Small intestine (tissue), 7 donors: ENCODE measurements around the gene ASPG. TPM values are rescaled to one million over a fixed set of nuclear protein-coding genes. Genes with fewer than 3 reads are reported as not detected.

Source experiments
- DNase-seq, 2 donors: peaks; one replicate each; pipeline versions ENCODE4 v3.0.0 to v3.0.0-alpha.2; 2013
- FAIRE-seq: peaks from 2 replicates; lab custom pipeline; 2012; peaks lifted over from hg19 to GRCh38; lab: Jason Lieb, UNC
- H3K27ac ChIP-seq, 3 donors: one replicate each; pipeline ENCODE4 v1.5.1; 2013; ENCODE audit warnings: low read length in 2 of 3, mild to moderate bottlenecking in 2 of 3, control low read depth in 1 of 3, inconsistent platforms in 1 of 3, low read depth in 1 of 3, moderate library complexity in 1 of 3
- H3K27me3 ChIP-seq, 3 donors: one replicate each; pipeline ENCODE4 v1.6.1; 2013; ENCODE audit warnings: low read length in 3 of 3, inconsistent platforms in 1 of 3; ENCODE audit not compliant: control insufficient read depth in 3 of 3, insufficient read depth in 3 of 3
- H3K36me3 ChIP-seq, 3 donors: one replicate each; pipeline ENCODE4 v1.6.1; 2013; ENCODE audit warnings: low read length in 3 of 3, inconsistent platforms in 1 of 3, low read depth in 1 of 3, mild to moderate bottlenecking in 1 of 3, moderate library complexity in 1 of 3; ENCODE audit not compliant: control insufficient read depth in 3 of 3, insufficient read depth in 2 of 3
- H3K4me1 ChIP-seq, 3 donors: one replicate each; pipeline ENCODE4 v1.6.1; 2013; ENCODE audit warnings: low read length in 2 of 3, inconsistent platforms in 1 of 3, low read depth in 1 of 3, mild to moderate bottlenecking in 1 of 3, moderate library complexity in 1 of 3; ENCODE audit not compliant: control insufficient read depth in 3 of 3, insufficient read depth in 2 of 3
- H3K4me3 ChIP-seq, 3 donors: one replicate each; pipeline ENCODE4 v1.5.1; 2013; ENCODE audit warnings: low read length in 3 of 3, control low read depth in 1 of 3, inconsistent platforms in 1 of 3, low read depth in 1 of 3, mild to moderate bottlenecking in 1 of 3, moderate library complexity in 1 of 3
- H3K9me3 ChIP-seq, 2 donors: one replicate each; pipeline ENCODE4 v1.6.1; 2013; ENCODE audit warnings: low read depth in 1 of 2, low read length in 1 of 2; ENCODE audit not compliant: control insufficient read depth in 2 of 2, insufficient read depth in 1 of 2
- WGBS, 3 donors: extraction: QIAGEN DNeasy Blood & Tissue Kit; methylation state at CpG; one replicate each; pipeline ENCODE4 v1.1.7; 2013; 5-methylcytosine and 5-hydroxymethylcytosine counted together
- polyA plus RNA-seq, 4 donors: library from polyadenylated mRNA; stranded (reverse) in 3 of 4; unstranded in 1 of 4; fragments of 200-250 nt in 3 of 4; fragments of 120-200 nt in 1 of 4; gene quantifications; one replicate each; pipeline versions ENCODE4 v1.2.1 to v1.2.3, GENCODE V29; 2013
- donor health status: healthy with polysubstance abuse.
- donor health status: control.
- donor health status: control.
- donor health status: Bipolar disorder and iron deficiency.
- donor health status: healthy.

The ASPG gene
- polyA plus RNA-seq, 4 donors = 0.43 to 16.7 (median 2.3) TPM

DNA sequence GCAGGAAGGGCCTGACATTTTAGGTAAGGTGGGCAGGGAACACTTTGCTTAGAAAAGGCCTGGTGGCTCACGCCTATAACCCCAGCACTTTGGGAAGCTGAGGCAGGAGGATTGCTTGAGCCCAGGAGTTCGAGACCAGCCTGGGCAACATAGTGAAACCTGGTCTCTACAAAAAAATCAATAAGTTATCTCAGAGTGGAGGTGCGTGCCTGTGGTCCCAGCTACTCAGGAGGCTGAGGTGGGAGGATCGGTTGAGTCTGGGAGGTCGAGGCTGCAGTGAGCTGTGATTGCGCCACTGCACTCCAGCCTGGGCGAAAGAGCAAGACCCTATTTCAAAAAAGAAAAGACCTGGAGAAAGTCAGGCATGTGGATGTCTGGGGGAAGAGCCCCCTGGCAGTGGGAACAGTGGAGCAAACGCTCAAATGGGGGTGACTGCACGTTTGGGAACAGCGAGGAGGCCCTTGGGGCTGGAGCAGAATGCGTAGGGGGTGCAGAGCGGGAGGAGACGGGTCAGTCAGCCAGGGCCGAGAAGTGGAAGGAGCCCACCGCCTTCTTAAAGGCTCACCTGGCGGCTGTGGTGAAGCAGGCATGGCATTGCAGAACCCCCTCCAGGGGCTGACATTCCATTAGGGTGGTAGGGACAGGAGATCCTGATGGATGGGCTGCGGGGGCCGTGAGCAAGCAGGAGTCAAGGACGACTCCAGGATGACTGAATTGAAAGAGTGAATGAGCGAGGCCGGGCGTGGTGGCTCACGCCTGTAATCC, 46.6 kb downstream of the ASPG start:
- FAIRE-seq (no peak), DNase-seq (no peak)
- peaks cover 0 to 10% of the 10 kb centered on the region in 2 donors for H3K9me3 ChIP-seq
- no peak overlapping the region for H3K4me3 ChIP-seq
- no peaks in the 10 kb centered on the region for H3K36me3 ChIP-seq
- peaks cover 26 to 38% (median 27%) of the 10 kb centered on the region in 3 donors for H3K27me3 ChIP-seq
- peaks cover 0 to 13% (median 3%) of the 10 kb centered on the region in 3 donors for H3K4me1 ChIP-seq
- no peak overlapping the region for H3K27ac ChIP-seq
- WGBS, 3 donors = 64 to 72% (median 71%) methylated on average over 23 of the region's 23 CpGs

DNA sequence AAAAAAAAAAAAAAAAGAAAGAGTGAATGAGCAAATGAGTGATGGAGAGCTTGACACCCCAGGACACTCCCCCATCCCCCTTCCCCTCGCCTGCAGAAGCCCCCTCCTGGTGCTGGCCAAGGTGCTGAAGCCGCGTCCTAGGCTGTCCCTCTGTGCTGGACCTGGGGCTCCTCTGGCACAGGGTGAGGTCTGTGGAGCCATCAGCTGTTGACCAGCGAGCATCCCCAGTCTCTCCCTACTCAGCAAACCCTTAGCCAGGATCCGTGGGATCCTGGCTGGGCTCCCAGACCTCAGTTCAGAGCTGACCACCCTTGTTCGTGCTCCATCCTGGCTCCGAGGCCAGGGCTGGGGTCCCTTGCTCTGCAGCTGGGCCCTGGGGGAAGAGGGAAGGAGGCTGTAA, 47.5 kb downstream of the ASPG start:
- Histone ChIP-seq H3K27ac (no peak overlapping the region), H3K4me3 (no peak overlapping the region), H3K27me3 (peaks cover 26 to 43% (median 35%) of the 10 kb centered on the region in 3 donors), H3K36me3 (no peaks in the 10 kb centered on the region), H3K9me3 (peaks cover 0 to 10% of the 10 kb centered on the region in 2 donors), H3K4me1 (peaks cover 0 to 20% (median 3%) of the 10 kb centered on the region in 3 donors)
- 25 to 40% (median 30%) methylated on average over 5 to 7 of the region's 7 CpGs for WGBS, 3 donors
- no peak for FAIRE-seq
- DNase-seq = no peak

GRCh38 chr14:104133496-104133895, 48.0 kb downstream of the ASPG start:
- FAIRE-seq (no peak), DNase-seq (no peak)
- H3K9me3 ChIP-seq = peaks cover 0 to 10% of the 10 kb centered on the region in 2 donors
- no peak overlapping the region for H3K4me3 ChIP-seq
- H3K27me3 ChIP-seq = peaks cover 26 to 44% (median 40%) of the 10 kb centered on the region in 3 donors
- H3K36me3 ChIP-seq = no peaks in the 10 kb centered on the region
- H3K27ac ChIP-seq = no peak overlapping the region
- 74 to 84% (median 78%) methylated on average over 9 of the region's 9 CpGs for WGBS, 3 donors
- peaks cover 0 to 21% (median 3%) of the 10 kb centered on the region in 3 donors for H3K4me1 ChIP-seq

GRCh38 chr14:104134061-104134965, 48.8 kb downstream of the ASPG start:
- Histone ChIP-seq H3K27ac (no peak overlapping the region), H3K36me3 (no peaks in the 10 kb centered on the region), H3K4me1 (peaks cover 0 to 23% (median 3%) of the 10 kb centered on the region in 3 donors), H3K4me3 (no peak overlapping the region), H3K27me3 (peaks cover 27 to 47% (median 44%) of the 10 kb centered on the region in 3 donors), H3K9me3 (peaks cover 0 to 7% of the 10 kb centered on the region in 2 donors)
- FAIRE-seq (no peak), DNase-seq (no peak)
- 46 to 53% (median 52%) methylated on average over 29 to 31 of the region's 31 CpGs for WGBS, 3 donors

GRCh38 chr14:104135121-104135903, 49.8 kb downstream of the ASPG start:
- Histone ChIP-seq H3K9me3 (peaks cover 0 to 2% of the 10 kb centered on the region in 2 donors), H3K4me3 (no peak overlapping the region), H3K27me3 (peaks cover 30 to 51% (median 44%) of the 10 kb centered on the region in 3 donors), H3K36me3 (no peaks in the 10 kb centered on the region), H3K4me1 (peaks cover 0 to 24% (median 3%) of the 10 kb centered on the region in 3 donors), H3K27ac (no peak overlapping the region)
- 4 to 6% (median 5%) methylated on average over 47 of the region's 47 CpGs for WGBS, 3 donors
- no peak for FAIRE-seq
- DNase-seq = peak in 1 of 2 donors; percentile 54

GRCh38 chr14:104135904-104136471, 50.5 kb downstream of the ASPG start:
- no peak overlapping the region for H3K27ac ChIP-seq
- no peaks in the 10 kb centered on the region for H3K9me3 ChIP-seq
- no peaks in the 10 kb centered on the region for H3K36me3 ChIP-seq
- WGBS, 3 donors = 1 to 2% (median 1%) methylated on average over 34 to 78 of the region's 78 CpGs
- peaks cover 30 to 51% (median 44%) of the 10 kb centered on the region in 3 donors for H3K27me3 ChIP-seq
- FAIRE-seq = no peak
- DNase-seq = peak in 1 of 2 donors; percentile 41
- H3K4me1 ChIP-seq = peaks cover 0 to 24% (median 3%) of the 10 kb centered on the region in 3 donors
- H3K4me3 ChIP-seq = peak overlapping the region in 1 of 3 donors; percentile 23

GRCh38 chr14:104136472-104137296, 51.2 kb downstream of the ASPG start:
- no peaks in the 10 kb centered on the region for H3K36me3 ChIP-seq
- H3K27me3 ChIP-seq = peaks cover 30 to 51% (median 44%) of the 10 kb centered on the region in 3 donors
- H3K27ac ChIP-seq = no peak overlapping the region
- FAIRE-seq (no peak), DNase-seq (peak in 1 of 2 donors; percentile 36)
- H3K9me3 ChIP-seq = no peaks in the 10 kb centered on the region
- H3K4me1 ChIP-seq = peaks cover 0 to 24% (median 3%) of the 10 kb centered on the region in 3 donors
- 3 to 4% (median 3%) methylated on average over 62 to 77 of the region's 77 CpGs for WGBS, 3 donors
- peak overlapping the region in 1 of 3 donors; percentile 23 for H3K4me3 ChIP-seq
